A549 (cell line): ENCODE results near the gene HMGN4. TPM values are rescaled to one million over a fixed set of nuclear protein-coding genes. Genes with fewer than 3 reads are reported as not detected.

ENCODE experiments used
- ATAC-seq, 2 experiments: fragments of 200-7000 bp in 1 of 2; fragments of >200 bp in 1 of 2; cut with Nextera tagmentation in 1 of 2; cut with Tn5 transposase in 1 of 2; 3 replicates each; pipeline versions ENCODE4 v1.8.0 to v1.9.1; 2018 to 2020; ENCODE audit warnings: mild to moderate bottlenecking in 1 of 2, moderate library complexity in 1 of 2
- CTCF ChIA-PET: fragments of 300-600 bp; sonication (Branson Sonifier 250); formaldehyde crosslinking; extraction: SDS; loops from one replicate; lab custom pipeline; 2021; ENCODE audit warnings: antibody characterized with exemption, inconsistent platforms; lab: Yijun Ruan, JAX
- POLR2A ChIA-PET: fragments of 350-600 bp; formaldehyde crosslinking; extraction: SDS; loops from one replicate; lab custom pipeline; 2021; ENCODE audit warnings: antibody characterized with exemption, inconsistent platforms; lab: Yijun Ruan, JAX
- DNase-seq, 2 experiments: peaks; one replicate each; pipeline versions ENCODE4 v3.0.0 to v3.0.0-alpha.2; 2011 to 2016; ENCODE audit warnings: low read depth in 1 of 2, low spot score in 1 of 2
- FAIRE-seq: peaks from 2 replicates; lab custom pipeline; 2011; peaks lifted over from hg19 to GRCh38; lab: Jason Lieb, UNC
- H3K27ac ChIP-seq, 2 experiments: fragments of >200 bp; sonication (Bioruptor Twin); formaldehyde crosslinking; 3 replicates each; pipeline ENCODE4 v1.5.1; 2016 to 2017
- H3K4me1 ChIP-seq: fragments of >200 bp; sonication (Bioruptor Twin); formaldehyde crosslinking; 3 replicates; pipeline ENCODE4 v1.6.1; 2016
- H3K4me2 ChIP-seq: fragments of >200 bp; sonication (Bioruptor Twin); formaldehyde crosslinking; 3 replicates; pipeline ENCODE4 v1.6.1; 2016
- H3K4me3 ChIP-seq: fragments of >200 bp; sonication (Bioruptor Twin); formaldehyde crosslinking; 3 replicates; pipeline ENCODE4 v1.5.1; 2016
- H3K9me3 ChIP-seq: fragments of >200 bp; sonication (Bioruptor Twin); formaldehyde crosslinking; 3 replicates; pipeline ENCODE4 v1.6.1; 2016
- CEBPB ChIP-seq, 2 experiments: fragments of >200 bp in 1 of 2; sonication (Bioruptor Twin) in 1 of 2; formaldehyde crosslinking in 1 of 2; IDR thresholded peaks; 2 replicates each; pipeline ENCODE4 v1.6.1; 2012 to 2016
- CHD2 ChIP-seq: fragments of 150-350 bp; IDR thresholded peaks from 2 replicates; pipeline ENCODE4 v1.6.1; 2014; ENCODE audit warnings: low read length; ENCODE audit not compliant: partially characterized antibody
- CHD4 ChIP-seq: fragments of 200-600 bp; sonication (generic); IDR thresholded peaks from 2 replicates; pipeline ENCODE4 v1.6.1; 2016; ENCODE audit warnings: antibody characterized with exemption, mild to moderate bottlenecking, borderline replicate concordance
- EHF ChIP-seq: fragments of 250-450 bp; sonication (Bioruptor Pico); IDR thresholded peaks from 2 replicates; pipeline ENCODE4 v1.5.0; 2020; ENCODE audit warnings: mild to moderate bottlenecking
- HOXB5 ChIP-seq: fragments of 250-450 bp; sonication (Bioruptor Pico); IDR thresholded peaks from 2 replicates; pipeline ENCODE4 v1.5.0; 2020; ENCODE audit warnings: mild to moderate bottlenecking, moderate library complexity
- JUNB ChIP-seq: fragments of >200 bp; sonication (Bioruptor Twin); formaldehyde crosslinking; IDR thresholded peaks from 2 replicates; pipeline ENCODE4 v1.6.1; 2016
- KDM1A ChIP-seq: fragments of 200-600 bp; sonication (generic); IDR thresholded peaks from 2 replicates; pipeline ENCODE4 v1.6.1; 2016; ENCODE audit warnings: low read depth, mild to moderate bottlenecking
- MAZ ChIP-seq: fragments of 150-350 bp; IDR thresholded peaks from 2 replicates; pipeline ENCODE4 v1.6.1; 2014; ENCODE audit warnings: antibody characterized with exemption, low read depth, low read length, borderline replicate concordance
- NPAS2 ChIP-seq: fragments of 250-450 bp; sonication (Bioruptor Pico); IDR thresholded peaks from 2 replicates; pipeline ENCODE4 v1.8.0; 2022; ENCODE audit warnings: mild to moderate bottlenecking, moderate library complexity, borderline replicate concordance
- PHF8 ChIP-seq: fragments of 200-600 bp; sonication (generic); IDR thresholded peaks from 2 replicates; pipeline ENCODE4 v1.6.1; 2016; ENCODE audit warnings: low read depth, mild to moderate bottlenecking, antibody characterized with exemption, moderate library complexity, borderline replicate concordance
- POLR2A ChIP-seq: IDR thresholded peaks from 2 replicates; pipeline ENCODE4 v1.6.1; 2012; ENCODE audit warnings: mild to moderate bottlenecking, low read length
- POLR2AphosphoS2 ChIP-seq: conservative IDR thresholded peaks from 2 replicates; pipeline ENCODE4 v1.6.1; 2012; ENCODE audit warnings: low read length, improper control_type of control experiment, inconsistent platforms
- RARB ChIP-seq: fragments of 250-450 bp; sonication (Bioruptor Pico); IDR thresholded peaks from 2 replicates; pipeline ENCODE4 v1.8.0; 2021; ENCODE audit warnings: mild to moderate bottlenecking, moderate library complexity
- RNF2 ChIP-seq: fragments of 200-600 bp; sonication (generic); IDR thresholded peaks from 2 replicates; pipeline ENCODE4 v1.6.1; 2016; ENCODE audit warnings: low read depth, mild to moderate bottlenecking, antibody characterized with exemption, moderate library complexity, borderline replicate concordance
- TP53 ChIP-seq: fragments of 250-450 bp; sonication (Bioruptor Pico); IDR thresholded peaks from 2 replicates; pipeline ENCODE4 v1.5.0; 2021; ENCODE audit warnings: mild to moderate bottlenecking, moderate library complexity
- ZNF302 ChIP-seq: fragments of 250-450 bp; sonication (Bioruptor Pico); IDR thresholded peaks from 2 replicates; pipeline ENCODE4 v1.9.0; 2021; ENCODE audit warnings: inconsistent platforms, mild to moderate bottlenecking, moderate library complexity
- ZSCAN20 ChIP-seq: fragments of 250-450 bp; sonication (Bioruptor Pico); IDR thresholded peaks from 2 replicates; pipeline ENCODE4 v1.8.0; 2022; ENCODE audit warnings: mild to moderate bottlenecking, moderate library complexity
- WGBS: methylation state at CpG from one replicate; pipeline ENCODE4 v1.1.6; 2017; ENCODE audit errors: missing lambda C conversion rate; 5-methylcytosine and 5-hydroxymethylcytosine counted together
- polyA plus RNA-seq, 4 experiments: library from polyadenylated mRNA; depleted of rRNA in 3 of 4; stranded (reverse); fragments of >200 nt; fragmentation: RNase III in 1 of 4; extraction: RNeasy Plus Mini Kit Qiagen cat#74134 plus additional on column Dnase treatment in 1 of 4; gene quantifications; 2 replicates in 3 of 4; 3 replicates in 1 of 4; pipeline ENCODE4 v1.2.3, GENCODE V29; 2011 to 2017
- TF ChIP-seq, protein P1 (sequence below): fragments of >200 bp; sonication (Bioruptor Twin); formaldehyde crosslinking; IDR thresholded peaks from 2 replicates; pipeline ENCODE4 v1.6.1; 2016
- TF ChIP-seq, protein P2 (sequence below): fragments of 250-450 bp; sonication (Bioruptor Pico); IDR thresholded peaks from 2 replicates; pipeline ENCODE4 v1.5.0; 2020; ENCODE audit warnings: low read depth, mild to moderate bottlenecking, moderate library complexity
- TF ChIP-seq, protein P3 (sequence below): fragments of >200 bp; sonication (Bioruptor Twin); formaldehyde crosslinking; IDR thresholded peaks from 3 replicates; pipeline ENCODE4 v1.5.1; 2016
- TF ChIP-seq, protein P4 (sequence below): fragments of 150-350 bp; IDR thresholded peaks from 2 replicates; pipeline ENCODE4 v1.6.1; 2014; ENCODE audit warnings: low read depth, mild to moderate bottlenecking, low read length
- TF ChIP-seq, protein P5 (sequence below): IDR thresholded peaks from 2 replicates; pipeline ENCODE4 v1.6.1; 2012; ENCODE audit warnings: low read depth, borderline replicate concordance
- TF ChIP-seq, protein P6 (sequence below): fragments of 250-450 bp; sonication (Bioruptor Pico); IDR thresholded peaks from 2 replicates; pipeline ENCODE4 v1.5.0; 2021; ENCODE audit warnings: mild to moderate bottlenecking, moderate library complexity, borderline replicate concordance
- TF ChIP-seq, protein P7 (sequence below): IDR thresholded peaks from 2 replicates; pipeline ENCODE4 v1.6.1; 2012
- TF ChIP-seq, protein P8 (sequence below): fragments of 450-650 bp; IDR thresholded peaks from 2 replicates; pipeline ENCODE4 v1.6.1; 2014; ENCODE audit warnings: antibody characterized with exemption

HMGN4 gene
- polyA plus RNA-seq, 2 of the 4 experiments (the other 2 are of a cell fraction), result 55.0 to 59.0 TPM

DNA sequence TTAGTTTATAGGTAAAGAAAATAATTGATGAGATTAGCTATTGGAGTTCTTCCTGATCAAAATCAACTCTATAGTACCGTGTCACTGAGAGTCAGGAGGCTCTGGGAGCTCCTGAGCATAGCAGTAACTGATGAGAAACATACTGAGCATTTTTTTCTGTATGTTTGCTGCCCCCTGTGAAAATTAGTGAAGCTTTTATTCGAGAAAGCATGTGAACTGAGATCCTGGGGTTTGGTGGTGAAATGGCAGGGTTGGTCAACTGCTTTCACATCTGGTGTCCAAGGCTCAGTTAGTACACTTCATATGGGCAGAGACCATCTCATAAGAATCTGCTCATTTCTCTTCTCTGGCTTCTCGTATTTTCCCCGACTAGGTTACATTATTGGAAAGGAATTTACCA is 54.5 kb downstream of the HMGN4 start:
- DNase-seq (peak in 1 of 2 experiments; percentile 24), FAIRE-seq (no peak), ATAC-seq (no peak)
- 58% methylated on average over 4 of the region's 4 CpGs for WGBS
- Histone ChIP-seq H3K4me2 (no peak overlapping the region), H3K9me3 (no peaks in the 10 kb centered on the region), H3K27ac (no peak overlapping the region), H3K4me3 (no peak overlapping the region), H3K4me1 (peaks cover under 1% of the 10 kb centered on the region; the same call in 1 of the 3 replicates)
- no peak for TF ChIP-seq CEBPB (IDR thresholded peaks at IDR 0.05)
- no peak for TF ChIP-seq HOXB5
- TF ChIP-seq ZSCAN20, result no peak
- TF ChIP-seq, protein P1, sequence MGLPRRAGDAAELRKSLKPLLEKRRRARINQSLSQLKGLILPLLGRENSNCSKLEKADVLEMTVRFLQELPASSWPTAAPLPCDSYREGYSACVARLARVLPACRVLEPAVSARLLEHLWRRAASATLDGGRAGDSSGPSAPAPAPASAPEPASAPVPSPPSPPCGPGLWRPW, result no peak
- no peak for TF ChIP-seq NPAS2 (CRISPR knock-in tag)
- TF ChIP-seq PHF8, result no peak
- TF ChIP-seq POLR2A, result no peak
- TF ChIP-seq, protein P2, sequence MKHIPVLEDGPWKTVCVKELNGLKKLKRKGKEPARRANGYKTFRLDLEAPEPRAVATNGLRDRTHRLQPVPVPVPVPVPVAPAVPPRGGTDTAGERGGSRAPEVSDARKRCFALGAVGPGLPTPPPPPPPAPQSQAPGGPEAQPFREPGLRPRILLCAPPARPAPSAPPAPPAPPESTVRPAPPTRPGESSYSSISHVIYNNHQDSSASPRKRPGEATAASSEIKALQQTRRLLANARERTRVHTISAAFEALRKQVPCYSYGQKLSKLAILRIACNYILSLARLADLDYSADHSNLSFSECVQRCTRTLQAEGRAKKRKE (CRISPR knock-in tag), result no peak
- TF ChIP-seq, protein P3, sequence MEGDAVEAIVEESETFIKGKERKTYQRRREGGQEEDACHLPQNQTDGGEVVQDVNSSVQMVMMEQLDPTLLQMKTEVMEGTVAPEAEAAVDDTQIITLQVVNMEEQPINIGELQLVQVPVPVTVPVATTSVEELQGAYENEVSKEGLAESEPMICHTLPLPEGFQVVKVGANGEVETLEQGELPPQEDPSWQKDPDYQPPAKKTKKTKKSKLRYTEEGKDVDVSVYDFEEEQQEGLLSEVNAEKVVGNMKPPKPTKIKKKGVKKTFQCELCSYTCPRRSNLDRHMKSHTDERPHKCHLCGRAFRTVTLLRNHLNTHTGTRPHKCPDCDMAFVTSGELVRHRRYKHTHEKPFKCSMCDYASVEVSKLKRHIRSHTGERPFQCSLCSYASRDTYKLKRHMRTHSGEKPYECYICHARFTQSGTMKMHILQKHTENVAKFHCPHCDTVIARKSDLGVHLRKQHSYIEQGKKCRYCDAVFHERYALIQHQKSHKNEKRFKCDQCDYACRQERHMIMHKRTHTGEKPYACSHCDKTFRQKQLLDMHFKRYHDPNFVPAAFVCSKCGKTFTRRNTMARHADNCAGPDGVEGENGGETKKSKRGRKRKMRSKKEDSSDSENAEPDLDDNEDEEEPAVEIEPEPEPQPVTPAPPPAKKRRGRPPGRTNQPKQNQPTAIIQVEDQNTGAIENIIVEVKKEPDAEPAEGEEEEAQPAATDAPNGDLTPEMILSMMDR, result no peak
- no peak for TF ChIP-seq POLR2AphosphoS2
- no peak for TF ChIP-seq MAZ
- no peak for TF ChIP-seq EHF (CRISPR knock-in tag)
- no peak for TF ChIP-seq KDM1A
- CTCF ChIA-PET, result interaction anchor here (0.6 to 7.6 kb wide), 6 partner anchors 9 to 744 kb away, joined by 3 to 124 read pairs (median 4); no protein-coding TSS in a partner anchor
- POLR2A ChIA-PET, result interaction anchor here (1.0 kb wide), 1 partner anchor 16 kb away, joined by 3 read pairs; no protein-coding TSS in a partner anchor

DNA sequence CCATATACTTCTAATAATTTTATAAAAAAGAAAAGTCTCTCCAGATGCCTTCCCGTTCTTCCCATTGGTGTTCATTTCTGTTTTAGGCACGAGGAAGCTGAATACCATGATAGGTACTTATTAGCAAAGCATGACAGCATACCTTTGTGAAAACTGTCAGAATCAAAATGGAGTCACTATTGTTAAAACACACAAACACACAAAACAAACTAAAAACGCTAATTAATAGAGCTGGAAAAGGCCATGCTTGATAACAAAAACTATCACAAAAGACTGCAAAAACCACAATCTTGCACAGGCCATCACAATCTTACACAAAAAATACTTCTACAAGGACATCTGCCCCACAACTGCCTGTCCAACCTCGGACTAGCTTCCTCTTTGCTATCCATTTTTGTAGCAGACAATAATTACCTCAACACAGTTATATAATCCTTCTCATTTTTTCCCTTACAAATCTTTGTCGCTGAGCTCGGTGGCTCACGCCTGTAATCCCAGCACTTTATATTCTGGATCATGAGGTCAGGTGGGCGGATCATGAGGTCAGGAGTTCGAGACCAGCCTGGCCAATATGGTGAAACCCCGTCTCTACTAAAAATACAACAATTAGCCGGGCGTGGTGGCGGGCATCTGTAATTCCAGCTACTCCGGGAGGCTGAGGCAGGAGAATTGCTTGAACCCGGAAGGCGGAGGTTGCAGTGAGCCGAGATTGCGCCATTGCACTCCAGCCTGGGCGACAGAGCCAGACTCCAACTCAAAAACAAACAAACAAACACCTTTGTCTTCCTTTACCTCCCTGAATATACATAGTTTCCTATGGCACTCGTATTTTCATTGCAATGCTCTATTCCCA is 55.3 kb downstream of the HMGN4 start:
- H3K27ac ChIP-seq, result peak overlapping the region in 1 of 2 experiments; percentile 47; a peak in 2 of 6 replicates
- FAIRE-seq (no peak), ATAC-seq (no peak), DNase-seq (peak in 1 of 2 experiments; percentile 45)
- ChIA-PET POLR2A (interaction anchor here (1.2 kb wide), 1 partner anchor 16 kb away, joined by 4 read pairs; no protein-coding TSS in a partner anchor), CTCF (interaction anchor here (0.6 to 7.6 kb wide), 10 partner anchors 9 to 744 kb away, joined by 3 to 124 read pairs (median 4); no protein-coding TSS in a partner anchor)
- peak overlapping the region; percentile 64 for H3K4me2 ChIP-seq
- WGBS, result 10% methylated on average over 20 of the region's 20 CpGs
- no peaks in the 10 kb centered on the region for H3K9me3 ChIP-seq
- H3K4me3 ChIP-seq, result peak overlapping the region; percentile 77
- peaks cover 4% of the 10 kb centered on the region; the same call in 1 of the 3 replicates for H3K4me1 ChIP-seq
- TF ChIP-seq, protein P4, sequence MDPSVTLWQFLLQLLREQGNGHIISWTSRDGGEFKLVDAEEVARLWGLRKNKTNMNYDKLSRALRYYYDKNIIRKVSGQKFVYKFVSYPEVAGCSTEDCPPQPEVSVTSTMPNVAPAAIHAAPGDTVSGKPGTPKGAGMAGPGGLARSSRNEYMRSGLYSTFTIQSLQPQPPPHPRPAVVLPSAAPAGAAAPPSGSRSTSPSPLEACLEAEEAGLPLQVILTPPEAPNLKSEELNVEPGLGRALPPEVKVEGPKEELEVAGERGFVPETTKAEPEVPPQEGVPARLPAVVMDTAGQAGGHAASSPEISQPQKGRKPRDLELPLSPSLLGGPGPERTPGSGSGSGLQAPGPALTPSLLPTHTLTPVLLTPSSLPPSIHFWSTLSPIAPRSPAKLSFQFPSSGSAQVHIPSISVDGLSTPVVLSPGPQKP, result no peak
- TF ChIP-seq, protein P5, sequence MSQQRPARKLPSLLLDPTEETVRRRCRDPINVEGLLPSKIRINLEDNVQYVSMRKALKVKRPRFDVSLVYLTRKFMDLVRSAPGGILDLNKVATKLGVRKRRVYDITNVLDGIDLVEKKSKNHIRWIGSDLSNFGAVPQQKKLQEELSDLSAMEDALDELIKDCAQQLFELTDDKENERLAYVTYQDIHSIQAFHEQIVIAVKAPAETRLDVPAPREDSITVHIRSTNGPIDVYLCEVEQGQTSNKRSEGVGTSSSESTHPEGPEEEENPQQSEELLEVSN, result no peak
- TF ChIP-seq, protein P6, sequence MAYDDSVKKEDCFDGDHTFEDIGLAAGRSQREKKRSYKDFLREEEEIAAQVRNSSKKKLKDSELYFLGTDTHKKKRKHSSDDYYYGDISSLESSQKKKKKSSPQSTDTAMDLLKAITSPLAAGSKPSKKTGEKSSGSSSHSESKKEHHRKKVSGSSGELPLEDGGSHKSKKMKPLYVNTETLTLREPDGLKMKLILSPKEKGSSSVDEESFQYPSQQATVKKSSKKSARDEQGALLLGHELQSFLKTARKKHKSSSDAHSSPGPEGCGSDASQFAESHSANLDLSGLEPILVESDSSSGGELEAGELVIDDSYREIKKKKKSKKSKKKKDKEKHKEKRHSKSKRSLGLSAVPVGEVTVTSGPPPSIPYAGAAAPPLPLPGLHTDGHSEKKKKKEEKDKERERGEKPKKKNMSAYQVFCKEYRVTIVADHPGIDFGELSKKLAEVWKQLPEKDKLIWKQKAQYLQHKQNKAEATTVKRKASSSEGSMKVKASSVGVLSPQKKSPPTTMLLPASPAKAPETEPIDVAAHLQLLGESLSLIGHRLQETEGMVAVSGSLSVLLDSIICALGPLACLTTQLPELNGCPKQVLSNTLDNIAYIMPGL (CRISPR knock-in tag), result no peak
- TF ChIP-seq CHD2, result no peak
- no peak for TF ChIP-seq RNF2
- no peak for TF ChIP-seq JUNB
- TF ChIP-seq RARB (CRISPR knock-in tag), result no peak
- no peak for TF ChIP-seq CHD4
- TF ChIP-seq TP53 (CRISPR knock-in tag), result no peak
- TF ChIP-seq ZNF302 (CRISPR knock-in tag), result no peak
- TF ChIP-seq, protein P7, sequence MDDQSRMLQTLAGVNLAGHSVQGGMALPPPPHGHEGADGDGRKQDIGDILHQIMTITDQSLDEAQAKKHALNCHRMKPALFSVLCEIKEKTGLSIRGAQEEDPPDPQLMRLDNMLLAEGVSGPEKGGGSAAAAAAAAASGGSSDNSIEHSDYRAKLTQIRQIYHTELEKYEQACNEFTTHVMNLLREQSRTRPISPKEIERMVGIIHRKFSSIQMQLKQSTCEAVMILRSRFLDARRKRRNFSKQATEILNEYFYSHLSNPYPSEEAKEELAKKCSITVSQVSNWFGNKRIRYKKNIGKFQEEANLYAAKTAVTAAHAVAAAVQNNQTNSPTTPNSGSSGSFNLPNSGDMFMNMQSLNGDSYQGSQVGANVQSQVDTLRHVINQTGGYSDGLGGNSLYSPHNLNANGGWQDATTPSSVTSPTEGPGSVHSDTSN, result no peak
- TF ChIP-seq, protein P8, sequence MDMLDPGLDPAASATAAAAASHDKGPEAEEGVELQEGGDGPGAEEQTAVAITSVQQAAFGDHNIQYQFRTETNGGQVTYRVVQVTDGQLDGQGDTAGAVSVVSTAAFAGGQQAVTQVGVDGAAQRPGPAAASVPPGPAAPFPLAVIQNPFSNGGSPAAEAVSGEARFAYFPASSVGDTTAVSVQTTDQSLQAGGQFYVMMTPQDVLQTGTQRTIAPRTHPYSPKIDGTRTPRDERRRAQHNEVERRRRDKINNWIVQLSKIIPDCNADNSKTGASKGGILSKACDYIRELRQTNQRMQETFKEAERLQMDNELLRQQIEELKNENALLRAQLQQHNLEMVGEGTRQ, result no peak
